Endothelial cell of umbilical vein (primary cell): ENCODE data around the gene CHN1. TPM values are rescaled to one million over a fixed set of nuclear protein-coding genes. Genes with fewer than 3 reads are reported as not detected.

Source experiments
- BruUV-seq: library from RNA; stranded (reverse); fragments of 400-500 nt; replicated peaks from 2 replicates; lab custom pipeline; 2021; lab: Mats Ljungman, UMichigan
- CTCF ChIA-PET: fragments of 300-600, 350-600 bp; sonication (Branson Sonifier 250); formaldehyde crosslinking; loops from one replicate; lab custom pipeline; 2021; ENCODE audit warnings: antibody characterized with exemption, inconsistent platforms; lab: Charles Lee
- POLR2A ChIA-PET: fragments of 300-600, 350-600 bp; sonication (Branson Sonifier 250); formaldehyde crosslinking; loops from one replicate; lab custom pipeline; 2021; ENCODE audit warnings: antibody characterized with exemption, inconsistent platforms; lab: Charles Lee
- DNase-seq: peaks from one replicate; pipeline ENCODE4 v3.0.0-alpha.2; 2011; ENCODE audit warnings: low read depth, low spot score
- FAIRE-seq: peaks from 2 replicates; lab custom pipeline; 2011; peaks lifted over from hg19 to GRCh38; lab: Jason Lieb, UNC
- H2AFZ ChIP-seq: 2 replicates; pipeline ENCODE4 v1.6.0; 2012; ENCODE audit warnings: low read depth, low read length, control low read depth, inconsistent platforms
- H3K27ac ChIP-seq: 2 replicates; pipeline ENCODE4 v1.5.1; 2011; ENCODE audit warnings: low read depth, mild to moderate bottlenecking, control low read depth, low read length, moderate library complexity; ENCODE audit not compliant: insufficient read depth
- H3K27me3 ChIP-seq, 2 experiments: 2 replicates each; pipeline versions ENCODE4 v1.6.0 to v1.6.1; 2011; ENCODE audit warnings: low read length in 2 of 2, mixed read lengths in 1 of 2; ENCODE audit not compliant: control insufficient read depth in 2 of 2, insufficient read depth in 2 of 2
- H3K36me3 ChIP-seq, 2 experiments: 2 replicates in 1 of 2; 3 replicates in 1 of 2; pipeline ENCODE4 v1.5.1; 2011; ENCODE audit warnings: low read length in 2 of 2, mild to moderate bottlenecking in 1 of 2, moderate library complexity in 1 of 2; ENCODE audit not compliant: control insufficient read depth in 2 of 2, insufficient read depth in 2 of 2; ENCODE audit errors: extremely low read depth in 1 of 2
- H3K4me1 ChIP-seq: 3 replicates; pipeline ENCODE4 v1.5.1; 2011; ENCODE audit warnings: mild to moderate bottlenecking, low read length; ENCODE audit not compliant: control insufficient read depth, insufficient read depth; ENCODE audit errors: extremely low read depth
- H3K4me2 ChIP-seq: 2 replicates; pipeline ENCODE4 v1.6.1; 2011; ENCODE audit warnings: low read length, control low read depth, mixed read lengths; ENCODE audit not compliant: insufficient read depth
- H3K4me3 ChIP-seq, 3 experiments: fragments of 200-600 bp in 1 of 3; sonication (generic), shearing (Covaris generic) in 1 of 3; replicated peaks in 1 of 3; 2 replicates each; pipeline ENCODE4 v1.5.1; 2011 to 2016; ENCODE audit warnings: control low read depth in 3 of 3, low read length in 3 of 3, mild to moderate bottlenecking in 2 of 3, inconsistent platforms in 1 of 3, low read depth in 1 of 3, moderate library complexity in 1 of 3; ENCODE audit not compliant: insufficient read depth in 1 of 3
- H3K79me2 ChIP-seq: 2 replicates; pipeline ENCODE4 v1.6.0; 2012; ENCODE audit warnings: low read length, inconsistent platforms; ENCODE audit not compliant: control insufficient read depth, insufficient read depth
- H3K9ac ChIP-seq: replicated peaks from 2 replicates; pipeline ENCODE3; 2011; ENCODE audit warnings: low read length, control low read depth; ENCODE audit not compliant: insufficient read depth; ENCODE audit errors: extremely low read depth
- H3K9me1 ChIP-seq: replicated peaks from 3 replicates; pipeline ENCODE4 v1.6.0; 2011; ENCODE audit warnings: mild to moderate bottlenecking, low read length; ENCODE audit not compliant: control insufficient read depth, insufficient read depth; ENCODE audit errors: extremely low read depth
- H3K9me3 ChIP-seq: replicated peaks from 2 replicates; pipeline ENCODE4 v1.5.1; 2012; ENCODE audit warnings: low read length, inconsistent platforms; ENCODE audit not compliant: control insufficient read depth, insufficient read depth
- H4K20me1 ChIP-seq: replicated peaks from 2 replicates; pipeline ENCODE3; 2011; ENCODE audit warnings: mild to moderate bottlenecking, low read length; ENCODE audit not compliant: control insufficient read depth, insufficient read depth; ENCODE audit errors: extremely low read depth
- CTCF ChIP-seq, 2 donors: IDR thresholded peaks; 1 replicate in 1 of 2; 2 replicates in 1 of 2; pipeline ENCODE4 v1.5.1; 2011; ENCODE audit warnings: low read length in 2 of 2, mild to moderate bottlenecking in 2 of 2, moderate library complexity in 2 of 2, control low read depth in 1 of 2, inconsistent platforms in 1 of 2, low read depth in 1 of 2; ENCODE audit not compliant: insufficient read depth in 1 of 2; ENCODE audit errors: extremely low read depth in 1 of 2
- EZH2 ChIP-seq: IDR thresholded peaks from 2 replicates; pipeline ENCODE4 v1.6.1; 2012; ENCODE audit warnings: borderline replicate concordance, low read depth, mild to moderate bottlenecking, moderate library complexity, low read length, inconsistent platforms; ENCODE audit not compliant: severe bottlenecking
- FOS ChIP-seq: IDR thresholded peaks from 2 replicates; pipeline ENCODE4 v1.6.1; 2011; ENCODE audit warnings: mild to moderate bottlenecking, low read length, moderate library complexity, borderline replicate concordance; ENCODE audit not compliant: insufficient read depth
- GATA2 ChIP-seq: IDR thresholded peaks from 2 replicates; pipeline ENCODE4 v1.7.0; 2011; ENCODE audit warnings: low read depth, mild to moderate bottlenecking, moderate library complexity, mixed read lengths, low read length; ENCODE audit not compliant: insufficient read length, insufficient read depth
- JUN ChIP-seq: IDR thresholded peaks from 2 replicates; pipeline ENCODE4 v1.6.1; 2011; ENCODE audit warnings: borderline replicate concordance, low read depth; ENCODE audit not compliant: insufficient read length, insufficient read depth
- MAX ChIP-seq: IDR thresholded peaks from 2 replicates; pipeline ENCODE4 v1.6.1; 2011; ENCODE audit not compliant: insufficient read depth, insufficient read length
- MYC ChIP-seq: IDR thresholded peaks from one replicate; pipeline ENCODE4 v1.6.1; 2011; ENCODE audit warnings: mild to moderate bottlenecking, low read depth, low read length
- POLR2A ChIP-seq: IDR thresholded peaks from 2 replicates; pipeline ENCODE4 v1.6.1; 2012; ENCODE audit warnings: low read depth, mild to moderate bottlenecking, control low read depth, low read length
- POLR2AphosphoS5 ChIP-seq: IDR thresholded peaks from 2 replicates; pipeline ENCODE4 v1.6.1; 2012; ENCODE audit warnings: low read depth, mild to moderate bottlenecking, control low read depth, low read length, moderate library complexity; ENCODE audit not compliant: insufficient read depth
- dilution Hi-C: fragments of 300-500 bp; cut with MboI; formaldehyde crosslinking; loops from one replicate; pipeline ENCODE4 v1.15.0; 2019; ENCODE audit warnings: low sequenced_read_pairs; ENCODE audit not compliant: extremely low pct_ligation_motif_present
- intact Hi-C: fragments of 100-400 bp; cut with micrococcal nuclease; formaldehyde crosslinking; loops from one replicate; pipeline ENCODE4 v1.10.0; 2022
- polyA plus RNA-seq, 4 experiments: library from polyadenylated mRNA; depleted of rRNA in 3 of 4; stranded (reverse) in 3 of 4; unstranded in 1 of 4; fragments of >200 nt; gene quantifications; 2 replicates each; pipeline versions ENCODE4 v1.2.1 to v1.2.3, GENCODE V29; 2011 to 2012; ENCODE audit warnings: missing spikeins in 1 of 4
- total RNA-seq: library from RNA; stranded (reverse); gene quantifications from 2 replicates; pipeline ENCODE4 v1.2.3, GENCODE V29; 2021

CHN1 gene
- total and polyA plus RNA-seq, 2 donors (not counting 3 experiments of a cell fraction or from before 2014, with no cell fraction given): 23.3 to 24.9 TPM

- ChIA-PET POLR2A (no interaction called here), CTCF (interaction anchor here (0.9 to 5.6 kb wide), 5 partner anchors 11 to 177 kb away, joined by 3 to 19 read pairs (median 4); no protein-coding TSS in a partner anchor)
- no peak overlapping the region for H3K4me2 ChIP-seq
- no peak overlapping the region for H3K27ac ChIP-seq
- no peaks in the 10 kb centered on the region for H3K27me3 ChIP-seq
- DNase-seq: no peak
- intact Hi-C loops: loop anchor here (5.0 kb wide), 1 partner anchor 50 kb away; no protein-coding TSS in a partner anchor
- no peak overlapping the region for H3K9ac ChIP-seq
- dilution Hi-C loops: no loop called here
- H2AFZ ChIP-seq: no peak overlapping the region
- BruUV-seq: no TSS peak
- peaks cover 7% of the 10 kb centered on the region for H3K4me1 ChIP-seq
- H3K36me3 ChIP-seq: no peaks in the 10 kb centered on the region
- H3K9me3 ChIP-seq: no peaks in the 10 kb centered on the region
- TF ChIP-seq GATA2 (no peak), JUN (no peak), EZH2 (no peak), MAX (no peak), POLR2AphosphoS5 (no peak), FOS (no peak), POLR2A (no peak), CTCF (IDR thresholded peaks at IDR 0.05; ENCODE audit: extremely low read depth in 1 of 2, insufficient read depth in 1 of 2, low read depth in 1 of 2, low read length in 2 of 2) (no peak), MYC (no peak)
- H3K4me3 ChIP-seq: no peak overlapping the region
- no peaks in the 10 kb centered on the region for H4K20me1 ChIP-seq
- FAIRE-seq: no peak
- no peaks in the 10 kb centered on the region for H3K79me2 ChIP-seq
- no peaks in the 10 kb centered on the region for H3K9me1 ChIP-seq
These were observed 127.9 kb downstream of the CHN1 start for GRCh38 chr2:174877301-174877700.
